Panc1 (cell line): Measurements from ENCODE around the gene NPRL2.

ENCODE experiments used
- CTCF ChIP-seq: fragments of 450-650 bp; IDR thresholded peaks from 2 replicates; pipeline ENCODE4 v1.5.1; 2017; ENCODE audit warnings: mild to moderate bottlenecking
- POLR2AphosphoS5 ChIP-seq: IDR thresholded peaks from 2 replicates; pipeline ENCODE4 v1.6.1; 2012; ENCODE audit warnings: mild to moderate bottlenecking, low read depth, low read length, moderate library complexity
- REST ChIP-seq, 2 experiments: IDR thresholded peaks; 2 replicates each; pipeline ENCODE4 v1.6.1; 2011 to 2012; ENCODE audit warnings: low read depth in 2 of 2, control low read depth in 1 of 2, low read length in 1 of 2, mild to moderate bottlenecking in 1 of 2, moderate library complexity in 1 of 2; ENCODE audit not compliant: insufficient read depth in 1 of 2
- SIN3A ChIP-seq: IDR thresholded peaks from 2 replicates; pipeline ENCODE4 v1.6.1; 2012; ENCODE audit warnings: low read depth, mild to moderate bottlenecking, low read length, moderate library complexity, borderline replicate concordance; ENCODE audit not compliant: insufficient read depth
- TCF7L2 ChIP-seq: IDR thresholded peaks from 2 replicates; pipeline ENCODE4 v1.6.1; 2011; ENCODE audit warnings: mild to moderate bottlenecking, low read depth, low read length, inconsistent platforms

- TF ChIP-seq CTCF = no peak
- no peak for TF ChIP-seq TCF7L2
- TF ChIP-seq POLR2AphosphoS5 = no peak
- TF ChIP-seq SIN3A = no peak
- TF ChIP-seq REST (IDR thresholded peaks at IDR 0.05; ENCODE audit: insufficient read depth in 1 of 2, low read depth in 2 of 2, low read length in 1 of 2) = no peak
Measured at GRCh38 chr3:50304601-50305000, 46.0 kb downstream of the NPRL2 start.
